ENCODE results near the gene TMEM179B.
A peak's percentile ranks its signal among the peaks of the same experiment; 100 is the strongest.

Gene TMEM179B

GRCh38 chr11:62839050-62839945 is 52.1 kb downstream of the TMEM179B start, which contains the start of gene WDR74:
WDR74 (minus strand) TSS chr11:62839590; CDS start chr11:62839570, 20 bp downstream.
- H3K4me3 ChIP-seq (ENCODE audit: low read depth, low read length), result peak within 1 kb of the TSS; percentile 83
- no peaks in the 10 kb centered on the region for H3K9me3 ChIP-seq (ENCODE audit: control insufficient read depth, insufficient read depth, low read depth, low read length)
- no peaks in the 10 kb centered on the region for H3K27me3 ChIP-seq (ENCODE audit: control insufficient read depth, insufficient read depth, low read length)
- peak within 1 kb of the TSS; percentile 69 for H3K27ac ChIP-seq (ENCODE audit: low read depth, low read length)
- peaks cover 33% of the 10 kb centered on the region for H3K36me3 ChIP-seq (ENCODE audit: control insufficient read depth, insufficient read depth, low read length)
- H3K4me1 ChIP-seq (ENCODE audit: control insufficient read depth, insufficient read depth, low read length), result peaks cover 6% of the 10 kb centered on the region; the same call in 1 of the 2 replicates
- peak within 1 kb of the TSS; percentile 94 for H3K9ac ChIP-seq (ENCODE audit: low read length)
